A673 (cell line): Measurements from ENCODE around the gene BRAF. TPM values are rescaled to one million over a fixed set of nuclear protein-coding genes. Genes with fewer than 3 reads are reported as not detected.
"Not testable (repeated sequence)": the region's sequence is repeated elsewhere in the genome, so short reads cannot be mapped to it uniquely, and the experiment has no call there.

Source experiments
- BruUV-seq: library from RNA; stranded (reverse); fragments of 400-500 nt; replicated peaks from 2 replicates; lab custom pipeline; 2021; lab: Mats Ljungman, UMichigan
- CTCF ChIA-PET: fragments of 300-600 bp; sonication (Branson Sonifier 250); formaldehyde crosslinking; loops from one replicate; lab custom pipeline; 2022; ENCODE audit warnings: antibody characterized with exemption; lab: Charles Lee
- POLR2A ChIA-PET: fragments of 300-600 bp; sonication (Branson Sonifier 250); formaldehyde crosslinking; loops from one replicate; lab custom pipeline; 2022; ENCODE audit warnings: antibody characterized with exemption; ENCODE audit not compliant: low non-redundant PET; lab: Charles Lee
- DNase-seq: peaks from one replicate; pipeline ENCODE4 v3.0.0-alpha.2; 2015; ENCODE audit warnings: low spot score
- H3K27ac ChIP-seq: fragments of 200-600 bp; sonication (generic); 2 replicates; pipeline ENCODE4 v1.5.1; 2016; ENCODE audit warnings: mixed run types, low read depth, mild to moderate bottlenecking, mixed read lengths, antibody characterized with exemption, low read length; ENCODE audit not compliant: poor library complexity, severe bottlenecking
- H3K27me3 ChIP-seq: fragments of 200-600 bp; sonication (generic); replicated peaks from 2 replicates; pipeline ENCODE4 v1.6.1; 2017; ENCODE audit warnings: mixed run types, low read depth, mild to moderate bottlenecking, mixed read lengths, antibody characterized with exemption, low read length; ENCODE audit not compliant: insufficient read depth, poor library complexity
- H3K36me3 ChIP-seq: fragments of 200-600 bp; sonication (generic); 2 replicates; pipeline ENCODE4 v1.6.1; 2016; ENCODE audit warnings: mixed run types, mild to moderate bottlenecking, mixed read lengths, antibody characterized with exemption, low read length; ENCODE audit not compliant: insufficient read depth, poor library complexity, severe bottlenecking
- H3K4me1 ChIP-seq: fragments of 200-600 bp; sonication (generic); 2 replicates; pipeline ENCODE4 v1.6.1; 2017; ENCODE audit warnings: mixed run types, mild to moderate bottlenecking, mixed read lengths, antibody characterized with exemption, low read length; ENCODE audit not compliant: insufficient read depth, poor library complexity, severe bottlenecking
- H3K4me3 ChIP-seq: fragments of 200-600 bp; sonication (generic); 2 replicates; pipeline ENCODE4 v1.5.1; 2016; ENCODE audit warnings: low read depth, mixed run types, mild to moderate bottlenecking, mixed read lengths, low read length; ENCODE audit not compliant: poor library complexity, severe bottlenecking
- H3K9me3 ChIP-seq: fragments of 200-600 bp; sonication (generic); 2 replicates; pipeline ENCODE4 v1.6.1; 2016; ENCODE audit warnings: mixed run types, low read depth, mild to moderate bottlenecking, mixed read lengths, antibody characterized with exemption, low read length; ENCODE audit not compliant: poor library complexity, severe bottlenecking
- CTCF ChIP-seq: fragments of 300-800, 200-600 bp; sonication (generic); conservative IDR thresholded peaks from 2 replicates; pipeline ENCODE4 v1.5.1; 2017; ENCODE audit warnings: low read depth, mild to moderate bottlenecking, antibody characterized with exemption, low read length, moderate library complexity, mixed read lengths
- EZH2 ChIP-seq: fragments of 200-600 bp; sonication (generic); IDR thresholded peaks from 2 replicates; pipeline ENCODE4 v1.6.1; 2017; ENCODE audit warnings: borderline replicate concordance, low read depth, mild to moderate bottlenecking, mixed read lengths, antibody characterized with exemption, low read length; ENCODE audit not compliant: poor library complexity, severe bottlenecking
- intact Hi-C: fragments of 100-400 bp; cut with micrococcal nuclease; formaldehyde crosslinking; loops from one replicate; pipeline ENCODE4 v1.10.0; 2022; ENCODE audit not compliant: unreplicated experiment
- total RNA-seq: library from RNA; stranded (reverse); gene quantifications from 2 replicates; pipeline ENCODE4 v1.2.3, GENCODE V29; 2021

BRAF gene
- total RNA-seq, 1 experiment from 2014 or later = 31.8 TPM

- no peak for DNase-seq
- POLR2A ChIA-PET = no interaction called here
- Histone ChIP-seq H3K4me1 (no peaks in the 10 kb centered on the region), H3K9me3 (no peaks in the 10 kb centered on the region), H3K27me3 (no peaks in the 10 kb centered on the region), H3K4me3 (no peak overlapping the region), H3K27ac (no peak overlapping the region), H3K36me3 (no peaks in the 10 kb centered on the region)
- intact Hi-C loops = no loop called here
- TF ChIP-seq CTCF (no peak), EZH2 (no peak)
- CTCF ChIA-PET = no interaction called here
- BruUV-seq = no TSS peak
Observed at GRCh38 chr7:140945940-140946339, 21.2 kb upstream of the BRAF start.

GRCh38 chr7:140942242-140942641, 17.5 kb upstream of the BRAF start:
- H3K27me3 ChIP-seq, H3K27ac ChIP-seq, DNase-seq, H3K4me1 ChIP-seq, CTCF ChIA-PET, H3K9me3 ChIP-seq, H3K36me3 ChIP-seq, intact Hi-C loops, POLR2A ChIA-PET, BruUV-seq, H3K4me3 ChIP-seq: not testable (repeated sequence)

- Histone ChIP-seq H3K9me3 (no peaks in the 10 kb centered on the region), H3K4me3 (no peak overlapping the region), H3K36me3 (no peaks in the 10 kb centered on the region), H3K4me1 (no peaks in the 10 kb centered on the region), H3K27ac (no peak overlapping the region), H3K27me3 (no peaks in the 10 kb centered on the region)
- no peak for DNase-seq
- BruUV-seq = no TSS peak
- CTCF ChIA-PET = interaction anchor here (0.6 kb wide), 1 partner anchor 219 kb away, joined by 3 read pairs; no protein-coding TSS in a partner anchor
- TF ChIP-seq CTCF (no peak), EZH2 (no peak)
- intact Hi-C loops = no loop called here
- POLR2A ChIA-PET = no interaction called here
Observed at GRCh38 chr7:140940898-140941297, 16.2 kb upstream of the BRAF start.

- CTCF ChIA-PET = no interaction called here
- POLR2A ChIA-PET = interaction anchor here (0.6 kb wide), 1 partner anchor 16 kb away, joined by 3 read pairs; no protein-coding TSS in a partner anchor
- Histone ChIP-seq H3K27me3 (no peaks in the 10 kb centered on the region), H3K4me1 (no peaks in the 10 kb centered on the region), H3K36me3 (no peaks in the 10 kb centered on the region), H3K27ac (no peak overlapping the region), H3K9me3 (no peaks in the 10 kb centered on the region), H3K4me3 (no peak overlapping the region)
- intact Hi-C loops = no loop called here
- BruUV-seq = no TSS peak
- no peak for DNase-seq
- TF ChIP-seq EZH2 = no peak
- no peak for TF ChIP-seq CTCF
Observed at GRCh38 chr7:140937702-140938264, 13.1 kb upstream of the BRAF start.
